Effector CD4-positive, alpha-beta T cell (primary cell): ENCODE data around the gene MIA. TPM values are rescaled to one million over a fixed set of nuclear protein-coding genes. Genes with fewer than 3 reads are reported as not detected.
"Not testable (repeated sequence)": the region's sequence is repeated elsewhere in the genome, so short reads cannot be mapped to it uniquely, and the experiment has no call there.

Experiments
- DNase-seq: peaks from one replicate; pipeline ENCODE4 v3.0.0-alpha.2; 2020
- total RNA-seq: gene quantifications from one replicate; lab custom pipeline; 2026; lab: John Stamatoyannopoulos, UW

The MIA gene
- total RNA-seq: not detected

DNA sequence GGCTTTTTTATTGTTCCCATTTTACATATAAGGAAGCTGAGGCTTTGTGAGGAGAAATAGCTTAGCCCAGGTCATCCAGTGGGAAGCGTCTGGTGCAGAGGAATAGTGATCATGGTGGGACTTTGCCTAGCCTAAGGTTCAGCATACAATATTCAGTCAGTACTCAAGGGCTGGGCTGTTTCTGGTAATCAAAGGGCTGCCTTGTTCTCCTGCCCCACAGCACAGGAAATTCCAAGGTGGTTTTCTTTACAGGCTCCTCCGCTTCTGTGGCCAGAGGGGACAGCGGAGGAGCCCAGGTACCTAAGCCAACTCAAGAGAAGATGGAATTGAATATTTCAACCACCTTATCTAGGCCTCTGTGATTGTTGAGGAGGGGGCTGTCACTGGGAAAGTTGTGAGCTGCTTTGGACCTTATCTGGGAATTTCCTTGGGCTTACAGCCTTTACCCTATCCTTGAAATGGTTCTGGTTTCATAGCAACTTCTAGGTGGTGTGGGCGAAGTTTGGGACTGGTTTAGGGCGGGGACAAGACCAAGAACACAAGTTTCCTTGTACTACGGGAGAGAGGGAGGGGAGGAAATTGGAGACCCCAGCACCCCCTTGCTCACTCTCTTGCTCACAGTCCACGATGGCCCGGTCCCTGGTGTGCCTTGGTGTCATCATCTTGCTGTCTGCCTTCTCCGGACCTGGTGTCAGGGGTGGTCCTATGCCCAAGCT is at the start of gene MIA:
MIA (plus strand) TSS at position 606 of the 716 bp plus-strand sequence; CDS start at position 628, 22 bp downstream.
- no peak for DNase-seq

DNA sequence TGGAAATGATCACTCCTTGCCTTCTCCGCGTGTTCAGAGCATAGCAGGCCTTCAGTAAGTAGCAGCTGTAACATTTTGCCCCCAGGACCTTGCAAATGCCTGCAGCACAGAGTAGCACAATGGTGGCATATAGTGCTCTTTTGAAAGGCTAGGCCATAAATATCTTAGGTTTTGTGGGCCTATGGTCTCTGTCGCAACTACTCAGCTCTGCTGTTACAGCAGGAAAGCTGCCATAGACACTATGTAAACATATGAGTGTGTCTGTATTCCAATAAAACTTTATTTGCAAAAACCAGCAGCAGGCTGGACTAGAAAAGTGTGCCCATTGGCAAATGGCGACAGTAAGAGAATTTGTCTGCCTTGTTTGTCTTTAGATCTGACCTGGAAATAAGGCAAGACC is 49.0 kb upstream of the MIA start:
- DNase-seq: no peak

DNA sequence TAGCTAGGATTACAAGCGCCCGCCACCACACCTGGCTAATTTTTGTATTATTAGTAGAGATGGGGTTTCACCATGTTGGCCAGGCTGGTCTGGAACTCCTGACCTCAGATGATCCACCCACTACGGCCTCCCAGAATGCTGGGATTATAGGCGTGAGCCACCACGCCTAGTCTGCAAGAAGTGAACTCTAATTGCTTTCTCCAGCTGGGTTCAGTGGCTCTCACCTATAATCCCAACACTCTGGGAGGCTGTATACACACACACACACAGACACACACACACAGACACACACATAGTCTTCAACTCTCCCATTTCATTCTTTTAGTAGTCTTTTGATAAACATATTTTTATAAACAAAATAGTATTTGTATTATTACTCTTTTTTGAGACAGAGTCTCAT is 45.3 kb upstream of the MIA start:
- DNase-seq: not testable (repeated sequence)

DNA sequence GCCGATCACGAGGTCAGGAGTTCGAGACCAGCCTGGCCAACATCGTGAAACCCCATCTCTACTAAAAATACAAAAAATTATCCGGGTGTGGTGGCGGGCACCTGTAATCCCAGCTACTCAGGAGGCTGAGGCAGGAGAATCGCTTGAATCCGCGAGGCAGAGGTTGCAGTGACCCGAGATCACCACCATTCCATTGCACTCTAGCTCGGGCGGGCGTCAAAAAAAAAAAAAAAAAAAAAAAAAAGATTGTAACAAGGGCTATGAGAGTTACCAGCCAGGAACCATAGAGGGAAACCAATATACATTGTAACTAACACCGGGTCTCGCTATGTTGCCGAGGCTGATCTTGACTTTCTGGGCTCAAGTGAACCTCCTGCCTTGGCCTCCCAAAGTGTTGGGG is 43.0 kb upstream of the MIA start:
- DNase-seq: not testable (repeated sequence)

DNA sequence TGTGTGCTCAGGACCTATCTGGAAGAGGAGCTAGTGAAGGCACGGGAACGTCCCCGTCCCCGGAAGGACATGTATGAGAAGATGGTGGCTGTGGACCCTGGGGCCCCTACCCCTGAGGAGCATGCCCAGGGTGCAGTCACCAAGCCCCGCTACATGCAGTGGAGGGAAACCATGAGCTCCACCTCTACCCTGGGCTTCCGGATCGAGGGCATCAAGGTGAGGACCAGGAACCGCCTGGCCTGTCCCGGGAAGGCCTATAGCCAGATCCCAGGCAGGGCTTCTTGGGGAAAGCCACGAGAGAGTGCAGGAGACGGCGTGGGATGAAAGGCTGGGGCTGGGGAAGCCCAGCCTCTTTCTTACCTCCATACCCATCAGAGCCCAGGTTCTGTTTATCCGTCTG is 42.2 kb upstream of the MIA start:
- DNase-seq: no peak

DNA sequence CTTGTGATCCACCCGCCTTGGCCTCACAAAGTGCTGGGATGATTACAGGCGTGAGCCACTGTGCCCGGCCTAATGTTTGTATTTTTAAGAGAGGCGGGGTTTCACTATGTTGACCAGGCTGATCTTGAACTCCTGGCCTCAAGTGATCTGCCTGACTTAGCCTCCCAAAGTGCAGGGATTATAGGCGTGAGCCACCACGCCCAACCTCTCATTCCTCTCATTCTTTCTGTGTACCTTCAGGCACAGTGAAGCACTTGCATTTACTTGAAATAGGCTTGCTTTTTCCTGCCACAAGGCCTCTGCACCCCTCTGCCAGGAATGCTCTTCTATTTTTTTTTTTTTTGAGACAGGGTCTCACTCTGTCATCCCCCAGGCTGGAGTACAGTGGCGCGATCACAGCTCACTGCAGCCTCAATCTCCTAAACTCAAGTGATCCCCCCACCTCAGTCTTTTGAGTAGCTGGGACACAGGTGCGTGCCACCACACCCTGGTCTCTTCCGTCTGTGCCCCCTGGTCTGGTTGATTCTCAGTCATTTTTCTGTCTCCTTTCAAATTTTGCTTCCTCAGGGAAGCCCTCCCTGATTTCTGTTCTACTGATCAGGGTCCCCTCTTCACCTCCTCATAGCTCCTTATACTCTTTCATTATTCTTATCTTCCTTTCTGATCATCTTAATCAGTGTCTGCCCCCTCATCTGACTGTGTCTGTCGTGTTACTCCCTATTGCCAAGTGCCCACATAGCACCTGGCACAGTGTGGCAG is 40.1 kb upstream of the MIA start:
- no peak for DNase-seq

DNA sequence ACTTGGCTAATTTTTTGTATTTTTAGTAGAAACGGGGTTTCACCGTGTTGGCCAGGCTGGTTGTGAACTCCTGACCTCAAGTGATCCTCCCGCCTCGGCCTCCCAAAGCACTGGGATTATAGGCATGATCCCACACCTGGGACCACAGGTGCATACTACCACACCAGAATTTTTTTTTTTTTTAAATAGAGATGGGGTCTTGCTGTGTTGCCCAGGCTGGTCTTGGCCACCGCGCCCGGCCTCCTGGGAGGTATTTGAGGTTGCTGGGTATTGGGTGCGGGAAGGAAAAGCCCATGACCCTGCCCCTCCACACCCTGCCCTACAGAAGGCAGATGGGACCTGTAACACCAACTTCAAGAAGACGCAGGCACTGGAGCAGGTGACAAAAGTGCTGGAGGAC is 38.7 kb upstream of the MIA start:
- no peak for DNase-seq

DNA sequence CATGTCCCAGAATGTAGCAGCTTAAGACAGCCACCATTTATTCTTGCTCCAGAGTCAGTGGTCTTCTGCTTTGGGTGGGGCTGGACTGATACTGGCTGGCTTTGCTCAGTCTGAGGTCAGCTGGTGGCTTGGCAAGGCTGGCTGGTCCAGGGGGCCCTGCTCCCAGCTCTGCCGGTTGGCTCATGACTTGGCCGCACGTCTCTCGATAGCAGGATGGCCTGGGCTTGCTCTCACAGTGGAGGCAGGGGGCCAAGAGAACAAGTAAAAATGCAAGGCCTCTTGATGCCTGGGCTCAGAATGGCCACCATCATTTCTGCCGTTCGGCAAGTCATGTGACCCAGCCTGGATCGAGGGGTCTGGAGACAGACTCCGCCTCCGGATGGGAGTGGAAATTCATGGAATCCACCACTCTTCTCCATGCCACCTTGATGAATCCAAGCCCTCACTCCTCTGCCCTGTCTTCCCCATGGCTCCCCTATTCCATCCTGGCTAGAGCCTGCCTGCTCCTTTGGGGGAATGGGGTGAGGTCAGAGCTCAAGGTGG is 38.1 kb upstream of the MIA start:
- no peak for DNase-seq

DNA sequence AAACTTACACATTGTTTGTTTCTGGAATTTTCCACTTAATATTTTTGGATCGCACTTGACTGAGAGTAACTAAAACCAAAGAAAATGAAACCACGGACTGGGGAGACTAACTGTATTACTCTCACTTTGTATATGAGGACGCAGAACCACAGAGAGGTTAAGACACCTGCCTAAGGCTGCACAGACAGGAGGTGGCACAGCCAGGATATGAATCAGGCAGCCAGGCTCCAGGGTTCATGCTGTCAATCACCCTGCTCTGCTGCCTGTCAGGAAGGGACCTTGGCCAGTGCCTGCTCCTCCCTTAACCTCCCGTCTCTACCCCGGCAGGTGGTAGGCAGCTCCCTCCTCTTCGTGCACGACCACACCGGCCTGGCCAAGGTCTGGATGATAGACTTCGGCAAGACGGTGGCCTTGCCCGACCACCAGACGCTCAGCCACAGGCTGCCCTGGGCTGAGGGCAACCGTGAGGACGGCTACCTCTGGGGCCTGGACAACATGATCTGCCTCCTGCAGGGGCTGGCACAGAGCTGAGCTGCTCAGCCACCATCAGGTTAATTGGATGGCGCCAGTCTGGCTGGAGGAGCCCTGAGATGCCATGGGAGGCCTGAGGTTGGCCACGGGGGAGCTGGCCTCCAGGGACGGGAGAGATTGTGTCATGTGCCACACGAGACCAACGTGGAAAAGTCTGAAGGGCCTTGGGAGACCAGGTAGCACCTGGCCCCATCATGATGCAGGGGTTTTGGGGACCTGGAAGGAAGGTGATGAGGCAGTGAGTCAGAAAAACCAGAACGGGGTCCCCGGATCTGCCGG is 36.1 kb upstream of the MIA start:
- DNase-seq: no peak

DNA sequence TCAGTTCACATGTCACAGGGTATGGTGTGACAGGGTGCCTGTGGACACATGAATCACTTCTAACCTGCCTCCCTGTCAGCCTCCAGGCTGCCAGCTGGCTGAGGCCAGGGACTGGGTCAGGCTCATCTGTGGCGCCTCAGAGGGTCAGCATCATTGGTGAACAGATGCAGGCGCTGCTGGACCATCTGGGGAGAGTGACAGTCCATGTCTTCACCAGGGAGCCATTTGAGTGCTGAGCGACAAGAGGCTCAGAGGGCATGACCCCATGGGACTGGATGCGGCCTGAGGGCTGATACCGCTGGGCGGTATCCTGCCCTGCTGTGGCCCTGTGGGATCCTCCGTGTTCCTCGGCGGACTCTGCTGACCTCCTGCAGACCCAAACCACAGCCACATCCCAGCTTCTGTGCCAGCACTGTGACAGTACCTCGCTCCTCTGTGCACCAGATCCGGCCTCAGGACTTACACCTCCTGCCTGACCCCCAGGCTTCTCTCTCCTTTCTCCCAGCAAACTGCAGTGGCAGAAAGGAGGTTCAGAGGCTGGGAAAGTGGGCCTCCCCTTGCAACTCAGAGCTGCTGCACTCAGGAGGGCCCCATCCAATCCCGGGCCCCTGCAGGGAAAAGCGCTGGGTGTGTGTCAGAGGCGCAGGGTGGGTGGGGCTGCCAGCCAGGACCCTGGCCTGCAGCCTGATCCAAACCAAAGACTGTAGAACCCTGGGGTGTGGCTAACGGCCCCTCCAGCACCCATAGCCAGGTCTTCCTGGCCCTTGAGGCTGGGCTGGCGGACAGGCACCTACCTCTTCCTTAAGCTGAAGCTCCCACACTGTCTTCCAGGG is 35.2 kb upstream of the MIA start:
- no peak for DNase-seq

DNA sequence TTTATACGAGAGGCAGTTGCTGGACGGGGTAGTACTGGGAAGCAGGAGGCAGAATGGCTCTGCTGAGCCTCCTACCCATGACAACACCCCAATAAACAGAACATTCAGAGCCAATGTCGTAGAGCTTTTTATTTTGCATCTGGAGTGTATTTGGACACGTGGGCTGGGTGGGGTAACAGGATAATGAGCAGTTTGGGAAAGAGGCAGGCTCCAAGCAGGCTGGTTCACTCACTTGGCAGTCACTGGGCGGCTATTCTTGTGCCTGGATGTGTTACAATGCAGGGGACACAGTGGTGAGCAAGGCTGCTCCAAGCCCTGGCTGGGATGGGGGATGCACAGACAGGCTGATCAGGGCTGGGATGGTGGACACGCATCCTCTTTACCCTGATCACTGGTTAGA is 34.6 kb upstream of the MIA start:
- DNase-seq: no peak

DNA sequence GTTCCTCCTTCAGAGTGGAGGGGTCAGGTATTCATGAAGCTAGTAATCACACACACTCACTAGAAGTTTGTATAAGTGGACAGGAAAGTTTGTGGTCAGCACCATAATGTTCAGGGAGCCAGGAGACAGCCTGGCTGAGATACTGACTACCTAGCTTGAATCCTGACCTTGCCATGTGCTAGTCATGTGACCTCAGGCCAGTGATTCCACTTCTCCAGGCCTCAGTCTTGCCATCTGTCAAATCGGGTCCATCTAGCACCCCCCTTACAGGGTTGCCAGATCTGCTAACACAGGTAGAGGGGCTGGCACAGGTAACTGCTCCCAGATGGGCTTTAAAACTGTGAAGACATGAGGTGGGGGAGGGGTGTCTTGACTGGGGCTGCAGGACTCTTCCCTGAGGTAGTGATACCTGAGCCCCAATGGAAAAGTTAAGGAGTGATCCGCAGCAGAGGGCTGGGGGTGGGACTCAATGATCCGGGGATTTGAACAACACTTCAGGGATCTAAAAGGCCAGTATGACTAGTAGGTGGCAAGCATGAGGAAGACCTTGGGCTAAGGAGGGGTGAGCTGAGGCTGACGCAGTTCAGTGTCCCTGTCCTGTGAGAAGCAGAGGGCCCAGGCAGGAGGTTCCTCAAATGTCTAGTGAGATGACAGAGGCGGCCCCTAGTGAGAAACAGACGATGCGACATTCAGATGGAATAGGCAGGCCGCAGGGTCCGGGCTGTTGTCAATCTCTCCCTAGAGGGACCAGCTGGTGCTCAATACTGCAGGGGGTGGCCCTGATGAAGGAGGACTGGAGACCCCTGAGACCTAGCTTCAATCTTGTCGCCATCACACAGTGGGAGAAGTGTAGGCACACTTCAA is 33.6 kb upstream of the MIA start:
- DNase-seq: no peak

DNA sequence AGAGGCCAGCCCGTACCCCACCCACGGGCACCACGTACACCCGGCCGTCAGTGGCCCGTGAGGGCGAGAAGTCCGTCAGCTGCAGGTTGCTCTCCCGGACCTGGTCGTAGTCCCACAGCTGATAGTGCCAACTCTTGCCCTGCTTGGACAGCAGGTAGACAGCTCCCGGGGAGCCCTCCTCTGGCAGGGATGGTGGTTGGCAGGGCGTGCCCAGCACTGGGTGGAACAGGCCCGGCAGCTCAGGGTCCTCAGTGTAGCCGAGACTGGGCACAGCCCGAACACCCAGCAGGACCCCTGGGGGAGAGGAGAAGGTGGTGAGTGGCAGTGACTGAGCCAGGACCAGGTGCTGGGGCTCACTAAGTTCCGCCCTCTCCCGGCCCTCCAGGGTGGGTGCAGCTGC is 32.8 kb upstream of the MIA start:
- no peak for DNase-seq

DNA sequence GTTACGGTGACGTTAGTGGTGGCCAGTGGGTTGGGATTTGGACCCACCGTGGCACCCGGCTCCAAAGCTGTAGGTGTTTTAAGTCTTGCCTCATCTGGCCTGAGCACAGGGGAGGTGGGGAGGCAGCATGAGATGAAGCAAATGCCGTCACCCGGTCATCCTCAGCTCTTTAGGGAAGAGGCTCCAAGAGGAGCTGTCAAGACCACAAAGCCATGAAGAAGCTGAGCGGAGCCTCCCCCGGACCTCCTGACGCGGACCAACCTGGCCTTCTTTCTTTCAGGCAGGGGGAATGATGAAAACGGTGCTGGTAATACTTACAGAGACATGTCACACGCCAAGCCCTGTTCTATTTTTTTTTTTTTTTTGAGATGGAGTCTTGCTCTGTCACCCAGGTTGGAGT is 32.4 kb upstream of the MIA start:
- DNase-seq: no peak

DNA sequence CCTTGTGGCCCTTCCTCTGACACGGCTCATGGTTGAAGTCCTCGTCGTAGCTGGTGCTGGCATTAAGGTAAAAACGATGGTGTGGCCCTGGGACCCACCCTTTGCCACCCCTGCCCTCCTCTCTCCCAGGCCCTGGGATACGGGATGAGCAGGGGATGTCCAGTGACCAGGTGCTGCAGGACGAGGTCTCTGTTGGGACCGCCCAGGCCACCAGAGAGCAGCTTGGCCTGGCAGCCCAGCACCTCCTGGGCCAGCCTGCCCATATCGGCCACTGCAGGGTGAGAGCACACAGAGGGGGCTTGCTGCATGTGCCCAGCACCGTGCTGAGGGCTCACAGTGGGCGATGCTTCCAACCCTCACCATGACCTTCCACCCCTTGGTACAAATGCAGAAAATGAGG is 31.4 kb upstream of the MIA start:
- DNase-seq: no peak

DNA sequence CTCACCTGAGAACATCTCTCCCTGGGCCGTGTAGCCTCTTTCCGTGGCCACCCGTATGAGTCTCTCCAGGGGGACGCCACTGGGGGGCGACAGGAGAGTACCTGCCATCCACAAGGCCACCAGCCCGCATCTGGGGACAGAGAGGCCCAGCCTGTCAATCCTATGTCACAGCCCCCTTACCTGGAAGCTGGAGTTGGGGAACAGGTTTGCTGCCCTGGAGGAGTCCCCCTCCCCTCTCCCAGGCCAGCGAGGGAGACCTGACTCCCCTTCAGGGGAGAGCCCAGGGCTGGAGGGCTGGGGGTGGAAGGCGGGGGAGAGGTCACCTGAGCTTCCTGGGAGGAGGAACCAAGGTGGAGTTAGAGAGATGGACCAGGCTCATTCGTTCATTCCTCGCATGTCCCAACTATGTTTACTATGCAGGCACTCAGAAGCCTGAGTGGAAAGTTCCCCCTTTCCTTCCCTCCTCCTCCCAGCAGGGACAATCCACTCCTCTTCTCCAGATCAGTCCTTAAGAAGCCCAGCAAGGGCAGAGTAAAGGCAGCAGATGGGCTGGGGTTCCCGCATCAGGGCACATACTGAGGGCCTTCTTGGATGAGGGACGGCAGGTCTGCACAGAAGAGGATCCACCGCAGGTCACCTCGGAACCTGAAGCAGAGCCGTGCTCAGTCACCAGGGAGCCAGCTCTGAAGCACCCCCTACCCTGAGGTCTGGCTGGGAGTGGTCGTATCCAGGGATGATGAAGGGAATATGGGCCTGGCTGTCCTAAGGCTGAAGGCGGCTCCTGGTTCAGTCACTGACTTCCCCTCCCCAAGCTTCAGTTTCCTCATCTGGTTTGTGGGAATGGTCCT is 30.5 kb upstream of the MIA start:
- DNase-seq: no peak

DNA sequence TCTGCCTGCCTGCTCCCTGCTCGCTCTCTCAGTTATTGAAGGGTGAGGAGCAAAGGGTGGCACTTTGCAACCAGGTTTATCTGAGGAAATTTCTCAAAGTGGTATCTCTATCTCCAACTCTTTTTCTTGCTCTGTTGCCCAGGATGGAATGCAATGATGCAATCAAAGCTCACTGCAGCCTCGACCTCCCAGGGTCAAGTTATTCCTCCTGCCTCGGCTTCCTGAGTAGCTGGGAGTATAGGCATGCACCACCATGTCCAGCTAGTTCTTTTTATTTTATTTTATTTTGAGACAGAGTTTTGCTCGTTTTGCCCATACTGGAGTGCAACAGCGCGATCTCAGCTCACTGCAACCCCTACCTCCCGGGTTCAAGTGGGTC is 29.9 kb upstream of the MIA start:
- no peak for DNase-seq

DNA sequence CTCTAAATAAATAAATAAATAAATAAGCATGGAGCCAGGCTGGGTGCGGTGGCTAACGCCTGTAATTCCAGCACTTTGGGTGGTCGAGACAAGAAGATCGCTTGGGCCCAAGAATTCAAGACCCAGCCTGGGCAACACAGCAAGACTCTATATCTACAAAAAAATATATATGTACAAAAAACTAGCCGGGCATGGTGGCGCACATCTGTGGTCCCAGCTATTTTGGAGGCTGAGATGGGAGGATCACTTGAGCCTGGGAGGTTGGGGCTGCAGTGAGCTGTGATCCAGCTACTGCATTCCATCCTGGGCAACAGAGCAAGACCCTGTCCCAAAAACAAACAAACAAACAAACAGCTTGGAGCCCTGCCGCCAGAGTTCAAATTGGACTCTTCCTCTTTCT is 27.8 kb upstream of the MIA start:
- DNase-seq: no peak

DNA sequence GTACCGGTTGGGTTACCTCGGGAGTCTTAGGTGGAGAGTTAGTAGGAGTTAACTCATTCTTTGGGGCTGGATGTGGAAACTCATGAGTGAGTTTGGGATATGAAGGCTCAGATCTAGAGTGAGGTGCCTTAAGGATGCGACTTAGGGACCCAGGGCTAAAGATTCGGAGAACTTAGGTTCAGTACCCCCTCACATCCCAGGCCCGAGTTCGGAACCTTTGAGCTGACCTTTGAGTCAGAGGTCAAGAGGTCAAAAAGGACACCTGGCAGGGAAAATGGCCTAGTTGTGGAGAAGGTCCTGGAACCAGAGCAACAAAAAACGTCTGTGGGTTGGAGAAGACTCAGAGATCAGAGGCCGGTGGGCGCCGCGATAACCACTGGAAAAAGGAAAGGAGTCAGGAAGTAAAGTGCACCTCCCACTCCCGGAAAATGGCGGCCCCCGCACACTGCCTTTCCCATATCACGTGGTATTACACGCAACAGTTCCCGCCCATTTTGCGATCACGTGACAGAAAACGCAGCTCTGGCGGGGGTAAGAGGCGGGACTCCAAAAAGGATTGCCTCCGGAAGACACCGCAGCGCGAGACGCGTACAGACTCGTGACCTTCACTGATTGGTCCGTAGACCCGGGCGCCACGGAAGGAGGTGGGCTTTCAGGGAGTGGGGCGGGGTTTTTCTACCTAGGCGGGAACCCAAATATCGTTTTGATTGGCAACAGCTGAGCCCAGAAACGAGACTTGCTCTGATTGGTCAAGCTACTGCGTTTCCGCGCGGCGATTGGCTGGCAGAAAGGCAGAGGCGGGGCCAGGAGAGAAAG is 25.1 kb upstream of the MIA start, which contains the start of gene ACTMAP:
ACTMAP (minus strand) TSS at position 420 of the 816 bp plus-strand sequence. CDS start 674 bp downstream, outside the sequence.
- DNase-seq: peak; percentile 99
